HepG2 (cell line): ENCODE measurements around the gene CCL27. TPM values are rescaled to one million over a fixed set of nuclear protein-coding genes. Genes with fewer than 3 reads are reported as not detected.
A peak's percentile ranks its signal among the peaks of the same experiment; 100 is the strongest.

Experiments used
- CENPT ChIP-seq: sonication (generic); formaldehyde crosslinking; IDR thresholded peaks from 2 replicates; pipeline ENCODE4 v1.8.0; 2022; ENCODE audit warnings: low read depth, mild to moderate bottlenecking, moderate library complexity, missing genetic modification reagents
- ELK4 ChIP-seq: sonication (generic); formaldehyde crosslinking; IDR thresholded peaks from 2 replicates; pipeline ENCODE4 v1.9.0; 2021; ENCODE audit warnings: missing genetic modification reagents, borderline replicate concordance
- ERF ChIP-seq: IDR thresholded peaks from 2 replicates; pipeline ENCODE4 v1.6.1; 2018; ENCODE audit warnings: missing biosample characterization, missing genetic modification reagents
- FUBP1 ChIP-seq: sonication (generic); formaldehyde crosslinking; IDR thresholded peaks from 2 replicates; pipeline ENCODE4 v1.5.1; 2020; ENCODE audit warnings: missing genetic modification reagents, mild to moderate bottlenecking, borderline replicate concordance
- HNF4A ChIP-seq: sonication (generic); formaldehyde crosslinking; IDR thresholded peaks from 2 replicates; pipeline ENCODE4 v1.4.0; 2020; ENCODE audit warnings: missing genetic modification reagents
- HNRNPLL ChIP-seq: fragments of 200-400 bp; formaldehyde crosslinking; IDR thresholded peaks from 2 replicates; pipeline ENCODE4 v1.6.1; 2017; ENCODE audit warnings: mild to moderate bottlenecking, low read depth, low read length; ENCODE audit not compliant: poor library complexity, severe bottlenecking
- HOXA3 ChIP-seq: sonication (generic); formaldehyde crosslinking; IDR thresholded peaks from 2 replicates; pipeline ENCODE4 v1.5.0; 2020; ENCODE audit warnings: missing genetic modification reagents
- MAF1 ChIP-seq: sonication (generic); formaldehyde crosslinking; IDR thresholded peaks from 2 replicates; pipeline ENCODE4 v1.5.0; 2020; ENCODE audit warnings: missing genetic modification reagents, borderline replicate concordance
- POLR2G ChIP-seq: fragments of 200-400 bp; formaldehyde crosslinking; IDR thresholded peaks from 2 replicates; pipeline ENCODE4 v1.6.1; 2018; ENCODE audit warnings: mild to moderate bottlenecking, low read depth, low read length, moderate library complexity
- SYNCRIP ChIP-seq: fragments of 200-400 bp; formaldehyde crosslinking; IDR thresholded peaks from 2 replicates; pipeline ENCODE4 v1.6.1; 2018; ENCODE audit warnings: mild to moderate bottlenecking, low read depth, low read length; ENCODE audit not compliant: insufficient read depth
- TBX3 ChIP-seq: fragments of 450-650 bp; IDR thresholded peaks from 2 replicates; pipeline ENCODE4 v1.6.1; 2017; ENCODE audit warnings: antibody characterized with exemption, mild to moderate bottlenecking, inconsistent platforms, borderline replicate concordance
- TEF ChIP-seq: sonication (generic); formaldehyde crosslinking; IDR thresholded peaks from 2 replicates; pipeline ENCODE4 v1.5.0; 2020; ENCODE audit warnings: missing genetic modification reagents
- TGIF2 ChIP-seq: IDR thresholded peaks from 2 replicates; pipeline ENCODE4 v1.6.1; 2016; ENCODE audit warnings: control low read depth, missing compliant biosample characterization
- TSC22D2 ChIP-seq: sonication (generic); formaldehyde crosslinking; IDR thresholded peaks from 2 replicates; pipeline ENCODE4 v1.5.1; 2020; ENCODE audit warnings: missing genetic modification reagents, mild to moderate bottlenecking, borderline replicate concordance
- ZBTB44 ChIP-seq: sonication (generic); formaldehyde crosslinking; IDR thresholded peaks from 2 replicates; pipeline ENCODE4 v1.4.0; 2020; ENCODE audit warnings: missing genetic modification reagents
- ZBTB8A ChIP-seq: sonication (generic); formaldehyde crosslinking; IDR thresholded peaks from 2 replicates; pipeline ENCODE4 v1.4.0; 2020; ENCODE audit warnings: mild to moderate bottlenecking, low read depth, missing genetic modification reagents, borderline replicate concordance
- ZFP91 ChIP-seq: sonication (generic); formaldehyde crosslinking; IDR thresholded peaks from 2 replicates; pipeline ENCODE4 v1.9.0; 2022; ENCODE audit warnings: missing genetic modification reagents, mild to moderate bottlenecking, borderline replicate concordance
- ZNF34 ChIP-seq: sonication (generic); formaldehyde crosslinking; IDR thresholded peaks from 2 replicates; pipeline ENCODE4 v1.4.0; 2020; ENCODE audit warnings: mild to moderate bottlenecking, missing genetic modification reagents, borderline replicate concordance
- ZNF570 ChIP-seq: sonication (generic); formaldehyde crosslinking; IDR thresholded peaks from 2 replicates; pipeline ENCODE4 v1.4.0; 2020; ENCODE audit warnings: mild to moderate bottlenecking, missing genetic modification reagents, borderline replicate concordance
- ZNF749 ChIP-seq: sonication (generic); formaldehyde crosslinking; IDR thresholded peaks from 2 replicates; pipeline ENCODE4 v1.8.0; 2022; ENCODE audit warnings: mild to moderate bottlenecking, missing genetic modification reagents, moderate library complexity, borderline replicate concordance
- ZNF777 ChIP-seq: sonication (generic); formaldehyde crosslinking; IDR thresholded peaks from 2 replicates; pipeline ENCODE4 v1.4.0; 2020; ENCODE audit warnings: missing genetic modification reagents
- polyA plus RNA-seq, 8 experiments: library from polyadenylated mRNA; depleted of rRNA in 3 of 8; stranded (reverse) in 7 of 8; unstranded in 1 of 8; fragments of >200 nt; fragmentation: Illumina TruSeq in 4 of 8; extraction: Trizol in 4 of 8; gene quantifications; 2 replicates each; pipeline versions ENCODE4 v1.2.1 to v1.2.3, GENCODE V29; 2011 to 2016; ENCODE audit warnings: low read depth in 4 of 8, missing spikeins in 1 of 8, mixed read lengths in 1 of 8; ENCODE audit not compliant: insufficient read depth in 1 of 8
- total RNA-seq, 5 experiments: library from RNA; depleted of rRNA; stranded (reverse); fragments of >200 nt; fragmentation: Illumina TruSeq; extraction: Trizol; gene quantifications; 2 replicates each; pipeline ENCODE4 v1.2.3, GENCODE V29; 2016; ENCODE audit warnings: low read depth in 1 of 5

The CCL27 gene
- total and polyA plus RNA-seq, 2 of the 13 experiments (the other 11 are each of a cell fraction or from before 2014, with no cell fraction given) = not detected

GRCh38 chr9:34675048-34675714 is 12.7 kb upstream of the CCL27 start (continued):
- TF ChIP-seq TEF (no peak), SYNCRIP (no peak), ERF (CRISPR knock-in tag) (peak; percentile 53; the same call in 1 of the 2 replicates), HNRNPLL (no peak), MAF1 (CRISPR knock-in tag) (no peak), FUBP1 (CRISPR knock-in tag) (no peak), TSC22D2 (CRISPR knock-in tag) (0 out of 2 replicates have a peak, but pooled peaks have one; percentile 49), ZNF749 (CRISPR knock-in tag) (0 out of 2 replicates have a peak, but pooled peaks have one; percentile 38), TBX3 (no peak), CENPT (CRISPR knock-in tag) (no peak), ZBTB8A (CRISPR knock-in tag) (no peak), POLR2G (no peak), ZNF777 (0 out of 2 replicates have a peak, but pooled peaks have one; percentile 40), HNF4A (CRISPR knock-in tag) (no peak), TGIF2 (CRISPR knock-in tag) (no peak), ZNF570 (no peak), ELK4 (no peak), ZFP91 (no peak), ZBTB44 (no peak), ZNF34 (CRISPR knock-in tag) (no peak), HOXA3 (CRISPR knock-in tag) (peak; percentile 45; the same call in 1 of the 2 replicates)
